Stimulated activated CD8-positive, alpha-beta memory T cell treated with anti-CD3 and anti-CD28 coated beads, Interleukin-15, amount 100 ng/mL, for 24 hours (primary cell): ENCODE results near the gene KISS1R.

Source experiments
- DNase-seq: peaks from one replicate; pipeline ENCODE4 v3.0.0-alpha.2; 2020; ENCODE audit warnings: low read depth

The KISS1R gene

DNA sequence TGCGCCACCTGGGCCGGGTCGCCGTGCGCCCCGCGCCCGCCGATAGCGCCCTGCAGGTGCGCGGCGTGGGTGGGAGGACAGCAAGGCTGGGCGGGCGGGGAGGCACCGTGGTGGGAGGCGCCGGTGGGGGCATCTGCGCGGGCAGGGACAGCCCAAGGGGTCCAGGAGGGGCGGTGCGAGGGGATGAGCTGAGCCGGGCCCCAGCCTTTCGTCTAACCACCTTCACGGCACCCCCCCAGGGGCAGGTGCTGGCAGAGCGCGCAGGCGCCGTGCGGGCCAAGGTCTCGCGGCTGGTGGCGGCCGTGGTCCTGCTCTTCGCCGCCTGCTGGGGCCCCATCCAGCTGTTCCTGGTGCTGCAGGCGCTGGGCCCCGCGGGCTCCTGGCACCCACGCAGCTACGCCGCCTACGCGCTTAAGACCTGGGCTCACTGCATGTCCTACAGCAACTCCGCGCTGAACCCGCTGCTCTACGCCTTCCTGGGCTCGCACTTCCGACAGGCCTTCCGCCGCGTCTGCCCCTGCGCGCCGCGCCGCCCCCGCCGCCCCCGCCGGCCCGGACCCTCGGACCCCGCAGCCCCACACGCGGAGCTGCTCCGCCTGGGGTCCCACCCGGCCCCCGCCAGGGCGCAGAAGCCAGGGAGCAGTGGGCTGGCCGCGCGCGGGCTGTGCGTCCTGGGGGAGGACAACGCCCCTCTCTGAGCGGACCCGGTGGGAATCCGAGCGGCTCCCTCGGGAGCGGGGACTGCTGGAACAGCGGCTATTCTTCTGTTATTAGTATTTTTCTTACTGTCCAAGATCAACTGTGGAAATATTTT lies 3.1 kb downstream of the KISS1R start:
- DNase-seq, result no peak

- DNase-seq, result no peak
These were observed 7.5 kb downstream of the KISS1R start for GRCh38 chr19:924553-925086.

GRCh38 chr19:925087-925525 lies 8.0 kb downstream of the KISS1R start:
- no peak for DNase-seq

DNA sequence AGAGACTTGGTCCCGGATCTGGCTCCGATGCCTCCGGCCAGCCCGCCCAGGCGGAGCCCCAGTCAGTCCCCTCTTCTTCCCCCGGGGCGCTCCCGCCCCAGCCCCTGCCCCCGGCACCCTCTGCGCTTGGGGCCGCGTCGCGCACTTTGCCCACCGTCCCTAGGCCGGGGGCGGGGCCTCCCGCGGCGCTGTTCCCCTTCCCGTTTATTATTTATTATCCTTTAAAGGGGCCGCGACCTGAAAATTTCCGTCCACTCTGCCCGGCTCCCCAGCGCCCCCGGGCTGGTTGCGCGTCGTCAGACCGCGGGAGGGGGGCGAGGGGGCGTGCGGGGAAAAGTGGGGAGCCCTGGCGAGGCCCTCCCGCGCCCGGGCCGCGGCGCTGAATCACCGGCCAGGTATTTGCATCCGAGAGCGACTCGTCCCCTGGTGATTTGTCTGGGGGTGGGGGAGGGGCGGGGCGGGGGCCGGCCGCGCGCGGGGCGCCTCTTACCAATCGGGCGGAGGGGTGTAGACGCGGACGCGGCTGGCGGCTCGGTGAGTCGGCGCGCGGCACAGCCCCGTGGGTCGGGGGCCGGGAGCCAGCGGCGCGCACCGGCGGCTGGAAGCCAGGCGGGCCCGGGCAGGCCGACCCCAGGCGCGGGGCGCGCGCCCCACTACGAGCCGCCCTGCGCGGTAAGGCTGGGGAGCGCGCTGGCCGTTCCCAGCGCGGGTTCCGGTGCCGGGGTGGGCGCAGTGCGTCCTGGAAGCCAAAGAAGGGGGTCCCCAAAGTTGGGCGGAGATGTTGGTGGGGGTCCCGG lies 8.6 kb downstream of the KISS1R start, which contains the start of gene ARID3A:
ARID3A (plus strand) TSS at position 510 of the 797 bp plus-strand sequence. CDS start 3,494 bp downstream, outside the sequence.
- peak; percentile 55 for DNase-seq

DNA sequence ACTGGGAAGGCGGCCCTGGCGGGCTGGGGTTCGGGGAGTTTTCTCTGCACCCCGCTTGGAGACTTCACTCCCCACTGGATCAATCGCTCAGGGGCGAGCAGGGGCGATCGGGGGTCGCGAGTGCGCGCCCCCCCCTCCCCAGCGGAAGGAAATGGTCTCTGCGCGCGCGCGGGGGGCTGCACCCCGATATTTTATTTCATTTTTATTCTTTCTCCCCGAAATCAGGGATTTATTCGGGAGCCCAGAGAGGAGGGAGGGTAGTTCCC lies 9.1 kb downstream of the KISS1R start:
- no peak for DNase-seq

DNA sequence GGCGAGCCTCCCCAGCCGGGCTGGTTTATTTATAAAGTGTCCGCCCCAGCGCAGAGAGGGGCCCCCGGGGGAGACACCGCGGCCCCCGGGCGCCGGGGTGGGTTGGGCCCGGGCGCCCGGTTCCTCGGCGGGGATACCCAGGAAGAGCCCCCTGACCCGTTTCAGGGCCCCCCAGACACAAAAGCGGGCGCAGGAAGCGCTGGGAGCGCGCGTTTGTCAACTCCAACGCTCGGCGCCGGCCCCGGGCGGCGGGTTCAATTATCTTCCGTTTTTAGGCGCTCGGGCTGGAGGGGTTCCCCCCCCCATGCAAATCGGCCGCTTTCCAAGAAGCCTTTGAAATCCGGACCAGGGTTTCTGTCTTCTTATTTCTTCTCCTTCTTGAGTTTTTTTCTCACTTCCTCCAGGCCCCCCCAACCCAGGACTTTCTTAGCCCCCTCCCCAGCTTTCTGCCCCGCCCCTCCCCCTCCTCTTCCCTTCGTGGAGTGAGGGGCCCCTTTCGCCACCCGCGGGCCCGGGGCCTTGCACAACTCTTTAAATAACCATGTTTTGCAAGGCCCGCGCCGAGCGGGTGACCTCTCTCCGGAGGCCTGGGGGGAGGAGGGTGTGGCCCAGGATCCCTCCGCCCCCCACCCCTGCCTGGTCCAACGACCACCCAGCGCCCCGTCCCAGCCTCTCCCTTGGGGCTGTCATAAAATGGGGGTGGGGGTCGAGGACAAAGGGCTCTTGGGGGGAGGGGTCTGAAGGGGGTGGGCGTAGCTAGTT lies 9.6 kb downstream of the KISS1R start:
- no peak for DNase-seq

DNA sequence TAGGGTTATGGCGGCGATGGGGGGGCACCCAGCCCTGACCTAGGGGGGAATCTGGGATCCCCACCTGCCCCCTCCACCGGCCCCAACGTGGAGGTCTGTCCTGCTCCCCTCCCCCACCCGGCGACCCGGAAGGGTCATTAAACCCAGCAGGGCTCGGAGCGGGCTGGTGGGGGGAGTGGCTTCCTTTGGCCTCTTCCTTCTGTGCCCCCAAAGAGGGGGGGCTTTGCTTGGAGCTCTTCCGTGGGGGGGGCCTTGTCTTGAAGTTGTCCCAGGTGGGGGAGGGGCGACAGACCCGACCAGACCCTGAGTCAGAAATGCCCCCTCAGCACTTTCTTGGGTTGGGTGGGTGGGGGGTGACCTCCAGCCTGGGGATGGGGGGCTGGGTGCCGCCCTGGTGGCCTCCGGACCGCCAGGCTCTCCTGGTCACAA lies 10.2 kb downstream of the KISS1R start:
- no peak for DNase-seq

DNA sequence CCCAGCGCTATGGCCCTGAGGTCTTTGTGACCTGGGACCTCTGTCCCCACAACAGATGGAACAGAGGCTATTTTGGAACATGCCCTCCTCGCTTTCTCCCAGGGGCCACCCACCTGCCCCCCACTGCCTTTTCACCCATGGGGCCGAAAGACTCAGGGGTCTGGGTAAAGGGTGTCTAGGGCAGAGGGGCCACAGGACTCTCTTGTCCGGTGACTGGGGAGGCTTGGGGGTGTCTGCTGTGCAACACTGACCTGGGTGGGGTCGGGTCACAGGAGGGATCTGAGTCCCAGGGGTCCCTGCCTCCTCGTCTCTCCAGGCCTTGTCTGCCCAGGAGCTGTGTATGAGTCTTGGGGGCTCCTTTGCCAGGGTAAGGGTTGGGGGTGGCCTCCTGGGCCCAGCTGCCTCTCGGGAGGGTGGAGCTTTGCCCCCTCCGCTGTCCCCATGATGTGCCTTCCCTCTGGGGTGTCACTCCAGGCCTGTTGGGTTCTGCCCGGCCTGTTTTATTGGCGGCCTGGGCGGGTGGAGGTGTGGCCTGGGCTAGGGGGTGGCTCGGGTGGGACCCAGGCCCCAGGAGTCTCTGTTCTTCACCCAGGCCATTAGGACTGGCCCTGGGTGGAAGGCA lies 10.8 kb downstream of the KISS1R start:
- no peak for DNase-seq

DNA sequence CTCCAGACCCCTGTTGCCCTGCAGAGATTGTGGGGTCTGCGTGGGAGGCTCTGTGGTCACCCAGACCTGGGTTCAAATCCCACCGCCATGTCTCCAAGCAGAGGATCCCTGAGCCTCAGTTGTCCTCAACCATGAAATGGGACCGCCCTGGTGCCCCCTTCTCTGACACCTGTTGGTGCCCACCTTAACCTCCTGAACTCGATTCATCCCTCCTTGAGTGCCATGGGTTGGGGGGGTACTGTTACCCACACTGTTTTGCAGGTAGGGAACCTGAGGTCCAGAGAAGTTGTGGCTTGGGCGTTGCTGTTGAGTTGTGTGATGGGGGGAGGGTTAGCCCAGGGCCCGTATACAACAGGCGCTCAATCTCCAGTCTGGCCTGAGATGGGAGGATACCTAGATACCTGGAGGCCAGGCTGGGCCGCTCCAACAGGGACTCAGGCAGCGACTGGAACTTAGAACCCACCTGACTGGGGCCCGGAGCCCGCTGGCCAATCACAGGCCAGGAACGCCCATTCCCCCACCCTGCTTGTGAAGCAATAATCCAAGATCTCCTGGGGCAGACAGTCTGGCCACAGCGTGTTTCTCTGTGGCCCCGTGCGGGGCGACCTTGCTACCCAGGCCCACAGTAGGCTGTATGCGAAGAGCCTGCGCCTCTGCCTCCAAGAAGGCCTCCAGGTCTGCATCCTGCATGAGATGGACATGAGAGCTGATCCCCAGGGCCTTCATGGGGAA lies 11.5 kb downstream of the KISS1R start:
- DNase-seq, result no peak

DNA sequence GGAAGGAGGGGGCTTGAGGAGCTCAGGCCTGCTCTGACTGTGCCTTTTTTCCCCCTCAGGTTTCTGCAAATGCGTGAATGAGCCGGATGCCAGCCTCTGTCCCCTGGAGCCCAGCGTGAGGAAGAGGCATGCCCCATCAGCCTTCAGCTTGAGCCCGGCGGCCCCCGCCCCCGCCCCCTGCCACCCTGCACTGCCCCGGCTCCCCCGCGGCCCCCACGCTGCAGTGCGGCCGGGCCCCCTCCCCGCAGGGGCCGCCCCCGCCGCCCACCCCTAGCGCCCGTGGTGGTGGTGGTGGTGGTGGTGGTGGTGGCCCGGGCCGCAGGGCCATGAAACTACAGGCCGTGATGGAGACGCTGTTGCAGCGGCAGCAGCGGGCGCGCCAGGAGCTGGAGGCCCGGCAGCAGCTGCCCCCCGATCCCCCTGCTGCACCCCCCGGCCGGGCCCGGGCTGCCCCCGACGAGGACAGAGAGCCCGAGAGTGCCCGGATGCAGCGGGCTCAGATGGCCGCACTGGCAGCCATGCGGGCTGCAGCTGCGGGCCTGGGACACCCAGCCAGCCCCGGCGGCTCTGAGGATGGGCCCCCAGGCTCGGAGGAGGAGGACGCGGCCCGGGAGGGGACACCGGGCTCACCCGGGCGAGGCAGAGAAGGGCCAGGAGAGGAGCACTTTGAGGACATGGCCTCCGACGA lies 12.2 kb downstream of the KISS1R start:
- DNase-seq, result no peak

GRCh38 chr19:929891-930258 lies 12.7 kb downstream of the KISS1R start:
- no peak for DNase-seq

GRCh38 chr19:931860-932647 lies 14.9 kb downstream of the KISS1R start:
- DNase-seq, result no peak

GRCh38 chr19:932648-933552 lies 15.8 kb downstream of the KISS1R start:
- DNase-seq, result no peak

DNA sequence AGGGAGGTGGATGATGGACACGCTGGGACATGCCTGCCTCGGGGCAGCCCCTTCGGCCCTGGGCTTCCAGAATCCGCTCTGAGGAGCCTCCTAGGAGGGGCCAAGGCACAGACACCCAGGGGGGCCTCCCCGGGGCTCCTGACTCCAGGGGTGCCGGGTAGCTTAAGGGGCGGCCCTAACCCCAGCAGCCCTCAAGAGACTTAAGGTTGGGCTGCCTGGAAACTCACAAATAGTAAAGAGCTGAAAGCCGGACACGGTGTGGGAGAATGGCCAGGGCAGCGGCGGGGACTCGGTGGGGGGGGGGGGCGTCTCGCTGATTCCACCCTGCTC lies 16.4 kb downstream of the KISS1R start:
- no peak for DNase-seq

GRCh38 chr19:934197-934840 lies 17.2 kb downstream of the KISS1R start:
- DNase-seq, result no peak

GRCh38 chr19:934865-935479 lies 17.8 kb downstream of the KISS1R start:
- no peak for DNase-seq

DNA sequence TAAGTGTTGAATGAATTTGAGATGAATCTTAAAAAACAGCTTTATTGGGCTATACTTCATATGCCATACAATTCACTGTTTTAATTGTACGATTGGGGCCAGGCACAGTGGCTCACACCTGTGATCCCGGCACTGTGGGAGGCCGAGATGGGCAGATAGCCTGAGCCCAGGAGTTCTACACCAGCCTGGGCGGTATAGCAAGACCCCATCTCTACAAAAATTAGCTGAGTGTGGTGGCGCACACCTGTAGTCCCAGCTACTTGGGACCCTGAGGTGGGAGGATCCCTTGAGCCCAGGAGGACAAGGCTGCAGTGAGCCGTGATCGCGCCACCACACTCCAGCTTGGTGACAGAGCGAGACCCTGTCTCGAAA lies 19.0 kb downstream of the KISS1R start:
- no peak for DNase-seq

DNA sequence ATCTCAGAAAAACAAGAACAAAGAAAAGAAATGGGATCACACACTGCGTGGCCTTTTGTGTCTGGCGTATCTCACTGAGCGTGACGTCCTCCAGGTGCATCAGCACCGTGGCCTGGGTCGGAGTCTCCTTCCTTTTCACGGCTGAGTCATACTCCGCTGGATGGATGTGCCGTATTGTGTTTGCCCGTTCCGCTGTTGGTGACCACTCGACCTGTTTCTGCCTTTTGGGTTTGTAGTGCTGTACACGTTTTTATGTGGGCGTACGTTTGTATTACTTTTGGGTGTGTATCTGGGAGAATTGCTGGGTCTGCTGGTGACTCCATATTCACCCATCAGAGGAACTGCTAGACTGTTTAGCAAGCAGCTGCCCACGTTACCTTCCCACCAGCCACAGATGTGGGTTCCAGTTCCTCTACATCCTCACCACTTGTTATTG lies 20.1 kb downstream of the KISS1R start:
- DNase-seq, result no peak
